SH-SY5Y (cell line): Measurements from ENCODE around the gene SPPL3.

ENCODE experiments used
- GATA2 ChIP-seq: IDR thresholded peaks from 2 replicates; pipeline ENCODE4 v1.6.1; 2011; ENCODE audit warnings: mild to moderate bottlenecking, low read depth, low read length
- GATA3 ChIP-seq: IDR thresholded peaks from 2 replicates; pipeline ENCODE4 v1.6.1; 2011; ENCODE audit warnings: low read depth, mild to moderate bottlenecking, low read length, moderate library complexity

GRCh38 chr12:120928864-120929652 lies 24.9 kb upstream of the SPPL3 start:
- no peak for TF ChIP-seq GATA3
- TF ChIP-seq GATA2: no peak
